ENCODE results near the gene CSTF2T. TPM values are rescaled to one million over a fixed set of nuclear protein-coding genes. Genes with fewer than 3 reads are reported as not detected.

CSTF2T gene
- total RNA-seq, 1 experiment from 2014 or later, result 27.5 TPM

- TF ChIP-seq ARID4B (CRISPR knock-in tag; IDR thresholded peaks at IDR 0.05; ENCODE audit: borderline replicate concordance) (no peak), ESRRA (CRISPR knock-in tag; IDR thresholded peaks at IDR 0.05; ENCODE audit: borderline replicate concordance) (no peak), ZNF396 (CRISPR knock-in tag; IDR thresholded peaks at IDR 0.05; ENCODE audit: borderline replicate concordance) (no peak), ZMAT4 (CRISPR knock-in tag; IDR thresholded peaks at IDR 0.05) (no peak), NFATC4 (CRISPR knock-in tag; IDR thresholded peaks at IDR 0.05) (no peak), ETV6 (CRISPR knock-in tag; IDR thresholded peaks at IDR 0.05) (no peak), ZNF512 (CRISPR knock-in tag; IDR thresholded peaks at IDR 0.05; ENCODE audit: borderline replicate concordance) (no peak)
Observed at GRCh38 chr10:51675088-51675487, 24.3 kb downstream of the CSTF2T start (continued).

- H3K4me3 Mint-ChIP-seq, result no peak overlapping the region
- ChIA-PET POLR2A (no interaction called here), CTCF (no interaction called here)
- TF ChIP-seq TCF7 (CRISPR knock-in tag; IDR thresholded peaks at IDR 0.05; ENCODE audit: low read depth), result no peak
- no peak for TF ChIP-seq ZNF219 (CRISPR knock-in tag; IDR thresholded peaks at IDR 0.05; ENCODE audit: borderline replicate concordance)
- TF ChIP-seq HMGXB4 (CRISPR knock-in tag; IDR thresholded peaks at IDR 0.05), result no peak
- no peak for TF ChIP-seq ELF4 (CRISPR knock-in tag; IDR thresholded peaks at IDR 0.05; ENCODE audit: low read depth)
- TF ChIP-seq ZNF425 (CRISPR knock-in tag; conservative IDR thresholded peaks at IDR 0.05), result no peak
- TF ChIP-seq FOXK1 (CRISPR knock-in tag; IDR thresholded peaks at IDR 0.05), result no peak
- no peak for TF ChIP-seq GRHL2 (CRISPR knock-in tag; IDR thresholded peaks at IDR 0.05; ENCODE audit: insufficient replicate concordance, severe bottlenecking)
- TF ChIP-seq RORB (CRISPR knock-in tag; IDR thresholded peaks at IDR 0.05), result no peak
- TF ChIP-seq E2F5 (CRISPR knock-in tag; IDR thresholded peaks at IDR 0.05), result no peak
- TF ChIP-seq NFATC4 (CRISPR knock-in tag; IDR thresholded peaks at IDR 0.05), result no peak
- TF ChIP-seq E2F4 (CRISPR knock-in tag; IDR thresholded peaks at IDR 0.05; ENCODE audit: borderline replicate concordance, low read depth), result no peak
- no peak for TF ChIP-seq ATF2 (CRISPR knock-in tag; IDR thresholded peaks at IDR 0.05; ENCODE audit: borderline replicate concordance, low read depth)
- no peak for TF ChIP-seq ZNF512 (CRISPR knock-in tag; IDR thresholded peaks at IDR 0.05; ENCODE audit: borderline replicate concordance)
- no peak for TF ChIP-seq IRF2 (CRISPR knock-in tag; IDR thresholded peaks at IDR 0.05; ENCODE audit: borderline replicate concordance, low read depth)
Observed at GRCh38 chr10:51672039-51672535, 27.3 kb downstream of the CSTF2T start.

More at GRCh38 chr10:51672039-51672535, 27.3 kb downstream of the CSTF2T start:
- Mint-ChIP-seq H3K4me1 (peaks cover 8% of the 10 kb centered on the region), H3K27me3 (ENCODE audit: low read depth) (no peaks in the 10 kb centered on the region), H3K9me3 (peaks cover 16% of the 10 kb centered on the region), H3K27ac (no peak overlapping the region), H3K36me3 (peaks cover 6% of the 10 kb centered on the region; the same call in 1 of the 2 replicates)
- DNase-seq (ENCODE audit: low spot score), result no peak
- no peak for ATAC-seq

Measured in WTC11 (cell line).